HG02943 (cell line): ENCODE results near the gene EFNA4.

Source experiments
- ATAC-seq: cut with Tn5 transposase; IDR thresholded peaks from one replicate; pipeline ENCODE4 v1.9.1; 2021; ENCODE audit warnings: mild to moderate bottlenecking, low read depth, moderate library complexity; ENCODE audit not compliant: unreplicated experiment

Gene EFNA4

DNA sequence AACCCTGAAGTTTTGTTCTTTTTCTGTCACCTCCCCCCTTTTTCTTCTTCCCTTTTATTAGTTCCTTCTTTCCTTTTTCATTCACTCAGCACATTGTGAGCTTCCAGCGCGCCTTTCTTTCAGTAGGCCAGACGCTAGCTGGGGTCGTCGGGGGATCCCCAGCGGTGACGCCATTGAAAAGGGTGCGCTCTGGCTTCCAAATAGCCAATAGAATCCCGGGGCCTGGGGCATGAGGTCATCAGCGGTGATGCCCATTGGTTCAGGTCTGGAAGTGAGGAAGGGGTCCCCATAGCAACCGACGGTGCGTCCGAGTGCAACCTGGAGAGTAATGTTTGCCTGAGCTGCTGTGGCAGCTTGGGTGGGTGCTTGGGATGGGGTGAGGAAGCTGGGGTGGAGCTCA lies 8.2 kb downstream of the EFNA4 start:
- ATAC-seq = no peak

DNA sequence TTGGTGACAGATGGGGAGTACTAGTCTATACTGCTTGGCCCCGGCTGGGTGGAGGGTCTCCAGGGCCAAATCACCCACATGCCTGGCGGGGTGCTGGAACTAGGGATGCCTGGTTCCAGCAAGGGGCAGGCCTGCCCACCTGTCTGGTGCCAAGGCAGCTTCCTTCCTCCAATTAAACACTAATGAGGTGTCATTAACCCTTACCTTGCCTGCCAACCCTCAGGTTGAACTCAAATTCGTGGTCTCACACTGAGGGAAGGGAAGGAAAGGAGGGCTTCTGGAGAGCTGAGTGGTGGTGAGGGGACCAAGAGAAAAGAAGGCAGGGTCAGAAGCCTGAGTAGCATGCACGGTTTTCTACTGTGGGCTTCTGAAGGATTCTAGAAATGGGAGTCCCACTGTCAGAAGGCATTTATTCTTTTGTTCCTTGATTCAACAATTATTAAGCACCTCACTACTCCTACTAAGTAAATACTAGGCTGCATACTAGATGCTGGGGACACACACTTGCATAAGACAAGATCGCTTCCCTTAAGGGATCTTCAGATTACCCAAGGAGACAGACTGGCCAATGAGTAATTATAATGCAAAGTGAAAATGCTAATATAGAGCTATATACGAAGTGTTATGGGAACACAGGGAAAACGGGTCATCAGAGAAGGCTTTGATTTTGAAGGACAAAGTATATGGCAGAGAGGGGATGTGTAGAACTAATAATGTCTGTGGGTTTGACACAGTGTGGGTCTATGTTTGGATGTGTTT lies 9.2 kb downstream of the EFNA4 start:
- ATAC-seq = no peak

DNA sequence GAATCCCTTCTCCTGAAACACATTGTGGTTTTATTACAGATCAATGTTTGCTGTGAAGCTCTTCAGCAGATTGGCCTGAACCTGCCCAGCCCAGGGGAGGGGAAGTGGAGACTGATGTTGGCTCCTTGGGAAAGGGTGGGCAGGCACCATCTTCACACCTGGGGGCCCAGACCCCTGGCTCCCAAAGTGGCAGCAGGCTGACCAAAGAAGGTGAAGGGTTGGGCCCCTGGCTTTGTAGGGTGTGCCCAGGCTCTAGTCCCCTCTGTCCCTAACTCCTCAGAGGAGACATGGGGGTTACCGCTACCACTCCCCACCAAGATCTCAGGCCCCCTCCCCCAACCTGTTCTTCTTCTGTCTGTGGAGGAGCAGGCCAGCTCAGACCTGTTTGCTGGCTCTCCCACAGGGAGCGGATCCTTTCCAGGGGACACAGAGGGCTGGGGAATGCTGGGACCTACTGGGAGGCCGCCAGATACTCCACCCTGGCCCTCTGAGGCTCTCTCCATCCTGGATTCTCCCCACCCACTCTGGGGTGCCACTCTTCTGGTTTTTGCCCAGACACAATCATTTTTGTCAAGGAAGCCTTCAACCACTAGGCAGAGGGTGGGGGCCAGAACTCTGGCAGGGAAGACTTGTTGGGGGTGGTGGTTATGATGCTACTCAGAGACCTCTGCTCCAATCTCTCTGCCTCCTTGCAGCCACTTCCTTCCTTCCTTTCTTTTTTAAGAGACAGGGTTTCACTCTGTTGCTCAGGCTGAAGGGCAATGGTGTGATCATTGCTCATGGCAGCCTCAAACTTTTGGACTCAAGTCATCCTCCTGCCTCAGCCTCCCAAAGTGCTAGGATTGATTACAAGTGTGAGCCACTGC lies 10.1 kb downstream of the EFNA4 start:
- ATAC-seq = no peak

DNA sequence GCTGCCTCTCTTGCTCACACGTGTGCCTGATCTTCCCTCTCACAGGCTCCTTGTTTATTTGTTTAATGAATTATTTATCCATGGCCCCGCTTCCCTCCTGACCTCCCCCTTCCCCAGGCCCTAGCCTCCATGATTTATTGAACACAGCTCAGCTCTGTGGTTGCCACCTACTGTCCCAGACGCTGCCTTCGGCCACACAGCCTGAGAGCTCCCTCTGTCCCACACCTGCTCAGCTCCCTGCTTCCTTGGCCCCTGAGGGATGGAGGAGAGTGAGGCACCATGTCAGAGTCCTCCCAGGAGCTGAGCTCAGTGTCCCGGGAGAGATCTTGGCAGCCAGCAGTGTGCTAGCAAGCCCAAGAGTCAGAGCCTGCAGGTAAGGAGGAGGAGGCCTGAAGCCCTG lies 12.0 kb downstream of the EFNA4 start:
- ATAC-seq = no peak

DNA sequence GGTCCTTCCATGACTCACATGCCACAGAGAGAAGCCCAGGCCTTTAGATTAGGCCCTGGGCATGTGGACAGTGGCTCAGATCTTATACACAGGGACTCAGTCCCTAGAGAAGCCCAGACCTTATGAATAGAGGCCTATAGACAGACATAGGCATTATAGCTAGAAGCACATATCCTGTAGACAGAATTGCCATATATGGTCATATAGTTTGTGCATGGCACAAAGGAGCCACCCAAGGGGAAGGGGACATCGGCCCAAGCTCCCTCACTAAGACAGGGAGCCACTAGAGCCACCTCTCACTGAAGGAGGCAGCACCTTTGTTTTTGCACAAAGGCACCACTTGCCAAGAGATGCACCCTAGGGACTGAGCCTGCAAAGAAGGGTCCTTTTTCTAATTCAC lies 12.8 kb downstream of the EFNA4 start:
- ATAC-seq = no peak

GRCh38 chr1:155077346-155077745 lies 13.8 kb downstream of the EFNA4 start:
- no peak for ATAC-seq

DNA sequence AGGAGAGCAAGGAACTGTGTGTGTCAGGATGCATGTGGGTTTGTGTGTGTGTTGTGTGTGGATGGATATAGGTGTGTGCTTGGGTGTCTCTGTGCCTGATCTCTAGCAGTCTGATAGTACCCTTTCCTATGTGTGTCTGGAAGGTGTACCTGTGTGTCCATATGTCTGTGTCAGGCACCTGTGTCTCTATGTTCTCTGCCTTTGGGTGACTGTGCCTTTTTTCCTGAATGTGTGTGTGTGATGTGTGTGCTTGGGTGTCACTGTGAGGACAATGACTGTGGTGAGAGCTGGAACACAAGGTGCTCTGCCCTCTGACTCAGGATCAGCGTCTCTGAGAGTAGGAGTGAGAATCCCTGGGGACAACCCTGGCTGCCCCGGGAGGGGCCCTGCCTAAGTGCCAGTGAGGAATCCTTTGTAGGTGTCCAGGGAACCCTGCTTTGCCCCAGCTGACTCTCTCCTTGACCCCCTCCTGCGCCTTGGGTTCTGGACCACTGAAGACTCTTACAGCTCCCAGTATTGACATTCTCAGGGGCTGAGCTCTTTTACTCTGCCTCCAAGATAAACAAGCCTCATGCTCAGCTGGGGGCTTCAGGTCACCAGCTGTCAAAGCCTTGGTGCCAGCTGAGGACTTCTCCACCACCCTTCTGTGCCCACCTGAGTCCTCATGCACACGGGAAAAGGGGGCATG lies 14.4 kb downstream of the EFNA4 start:
- ATAC-seq = no peak

DNA sequence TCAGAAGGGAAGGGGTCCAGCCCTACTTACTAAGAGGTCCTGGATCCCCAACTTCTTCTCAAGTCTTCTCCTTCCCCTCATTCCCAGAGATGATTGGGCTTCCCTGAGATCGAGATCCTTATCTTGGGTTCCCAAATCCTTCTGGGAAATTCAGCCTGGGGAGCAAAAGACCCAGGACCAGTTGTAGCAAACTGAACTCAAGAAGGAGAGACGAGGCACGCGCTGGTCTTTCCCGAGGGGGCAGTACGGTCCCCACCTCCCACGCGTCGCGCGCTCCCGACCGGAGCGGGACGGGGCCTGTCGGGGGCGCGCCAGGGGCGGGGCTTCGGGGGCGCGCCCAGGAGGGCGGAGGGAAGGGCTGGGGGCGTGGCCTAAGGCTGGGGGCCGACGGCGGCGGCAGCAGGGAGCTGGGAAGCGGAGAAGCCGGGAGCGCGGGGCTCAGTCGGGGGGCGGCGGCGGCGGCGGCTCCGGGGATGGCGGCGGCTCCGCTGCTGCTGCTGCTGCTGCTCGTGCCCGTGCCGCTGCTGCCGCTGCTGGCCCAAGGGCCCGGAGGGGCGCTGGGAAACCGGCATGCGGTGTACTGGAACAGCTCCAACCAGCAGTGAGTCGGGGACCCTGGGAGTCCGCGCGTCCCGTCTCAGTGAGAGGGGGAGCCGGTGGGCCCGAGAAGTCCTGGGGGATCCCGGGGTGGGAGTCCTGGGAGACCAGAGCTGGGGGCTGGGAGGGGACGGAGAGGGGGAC lies 15.1 kb downstream of the EFNA4 start, which contains the start of gene EFNA3:
Gene EFNA3 (plus strand): TSS at position 369 of the 741 bp plus-strand sequence. CDS start 105 bp downstream, at position 474.
- no peak for ATAC-seq

- no peak for ATAC-seq
Measured at GRCh38 chr1:155079210-155079486, 15.6 kb downstream of the EFNA4 start.

GRCh38 chr1:155079487-155080311 lies 16.2 kb downstream of the EFNA4 start:
- no peak for ATAC-seq

DNA sequence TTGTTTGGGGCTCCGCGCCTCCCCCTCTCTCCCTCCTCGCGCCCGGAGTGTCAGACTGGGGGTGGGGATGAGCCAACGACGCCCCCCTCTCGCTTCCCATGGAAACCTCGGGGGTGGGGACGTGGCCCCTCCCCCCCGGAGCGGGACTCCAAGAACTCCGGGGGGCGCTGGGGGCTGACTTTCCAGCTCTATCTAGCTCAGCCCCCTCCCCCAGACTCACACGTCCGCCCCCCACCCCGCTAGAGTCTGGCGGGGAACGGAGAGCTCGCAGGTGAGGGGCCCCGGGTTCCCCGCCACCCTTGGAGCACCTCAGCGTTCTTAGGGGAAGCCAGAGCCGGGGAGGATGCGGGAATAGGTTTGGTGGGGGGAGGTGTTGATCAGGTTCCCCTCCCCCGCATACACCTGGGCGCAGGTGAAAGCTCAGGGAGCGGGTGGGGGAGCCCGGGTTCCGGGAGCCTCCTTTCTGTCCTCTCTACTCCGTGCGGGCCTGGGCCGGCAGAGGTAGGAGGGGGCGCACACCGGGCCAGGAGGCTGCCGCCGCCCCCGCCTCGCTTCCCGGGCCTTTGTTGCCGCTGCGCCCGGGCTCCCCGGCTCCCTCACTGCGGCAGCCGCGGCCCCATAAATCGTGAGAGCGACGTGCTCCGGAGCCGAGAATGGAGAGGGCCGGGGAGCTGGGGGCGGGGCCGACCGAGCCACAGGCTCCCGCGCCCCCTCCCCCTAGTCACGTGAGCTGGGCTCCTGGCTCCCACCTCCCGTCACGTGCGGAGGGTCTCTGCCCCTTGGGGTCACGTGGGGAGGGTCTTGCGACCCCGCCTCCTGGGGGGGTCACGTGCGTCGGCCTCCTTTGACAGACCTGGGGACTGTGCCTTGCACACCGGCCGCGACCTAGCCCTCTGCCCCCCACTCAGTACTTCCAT lies 17.0 kb downstream of the EFNA4 start:
- ATAC-seq = no peak

GRCh38 chr1:155081472-155082300 lies 18.1 kb downstream of the EFNA4 start:
- ATAC-seq = no peak

- no peak for ATAC-seq
Measured at GRCh38 chr1:155082301-155083051, 18.9 kb downstream of the EFNA4 start.

DNA sequence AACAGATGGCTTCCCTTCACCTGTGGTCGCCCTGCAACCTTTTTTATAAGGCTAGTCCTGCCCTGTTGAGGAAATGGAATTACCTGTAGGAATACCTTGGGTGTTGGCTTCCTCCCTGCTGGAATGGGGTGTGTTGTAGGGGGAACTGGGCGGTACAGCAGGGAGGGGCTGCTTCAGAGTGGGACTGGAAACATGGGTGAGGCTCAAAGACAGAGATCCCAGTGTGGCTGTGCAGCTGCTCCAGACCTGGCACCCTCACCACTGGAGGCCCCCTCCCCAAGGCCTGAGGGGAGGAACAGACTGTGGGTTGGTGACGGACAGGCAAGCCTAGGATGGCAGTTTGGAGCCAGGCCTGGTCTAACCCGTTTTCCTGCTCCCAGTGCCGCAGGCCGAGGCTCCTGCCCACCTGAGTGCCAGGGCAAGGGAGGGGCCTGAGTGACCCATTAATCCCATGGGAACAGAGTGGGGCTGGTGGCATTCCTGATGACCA lies 19.6 kb downstream of the EFNA4 start:
- no peak for ATAC-seq

- no peak for ATAC-seq
Measured at GRCh38 chr1:155083865-155084721, 20.6 kb downstream of the EFNA4 start.
